Mucosa of descending colon (tissue), 3 donors: ENCODE results near the gene CADPS2. TPM values are rescaled to one million over a fixed set of nuclear protein-coding genes. Genes with fewer than 3 reads are reported as not detected.

Experiments
- ATAC-seq: fragments of 200-7000 bp; cut with Tn5 transposase; one replicate; pipeline ENCODE4 v1.9.1; 2020; ENCODE audit warnings: mild to moderate bottlenecking, moderate library complexity
- DNase-seq, 3 donors: peaks; one replicate each; pipeline ENCODE4 v3.0.0-alpha.2; 2020
- H3K36me3 ChIP-seq: fragments of 200-600 bp; one replicate; pipeline ENCODE4 v1.8.0; 2021; ENCODE audit warnings: low read depth, mild to moderate bottlenecking
- H3K4me1 ChIP-seq: fragments of 200-600 bp; one replicate; pipeline ENCODE4 v1.8.0; 2021; ENCODE audit warnings: low read depth, mild to moderate bottlenecking
- H3K4me3 ChIP-seq: fragments of 200-600 bp; one replicate; pipeline ENCODE4 v1.8.0; 2021; ENCODE audit warnings: mild to moderate bottlenecking
- H3K9me3 ChIP-seq: fragments of 200-600 bp; one replicate; pipeline ENCODE4 v1.8.0; 2021; ENCODE audit warnings: mild to moderate bottlenecking
- CTCF ChIP-seq: fragments of 200-600 bp; IDR thresholded peaks from one replicate; pipeline ENCODE4 v1.8.0; 2022; ENCODE audit warnings: antibody characterized with exemption, mild to moderate bottlenecking
- intact Hi-C, 2 donors: fragments of 100-400 bp; cut with DNase I in 1 of 2; cut with micrococcal nuclease in 1 of 2; formaldehyde crosslinking; loops; one replicate each; pipeline versions ENCODE4 v1.11.0 to v1.11.1; 2022; cut with DNase I, micrococcal nuclease
- total RNA-seq, 3 donors: library from RNA; stranded (reverse); fragmentation: NEBNext Ultra II Directional in 2 of 3; extraction: Animal tissue kit (Norgen Biotek cat#: 25700) in 2 of 3; gene quantifications; one replicate each; pipeline versions ENCODE4 v1.2.1 to v1.2.4, GENCODE V29; 2021 to 2023
- donor health status: DM: no; HTN: no; CAD: no; lungs with moderate emphysema.
- donor health status: DM: no; HTN: no; CAD: no.
- donor health status: DM: no; HTN: yes; CAD: no.

Gene CADPS2
- total RNA-seq, 3 donors from 2014 or later, result 11.3 to 12.7 (median 11.7) TPM

DNA sequence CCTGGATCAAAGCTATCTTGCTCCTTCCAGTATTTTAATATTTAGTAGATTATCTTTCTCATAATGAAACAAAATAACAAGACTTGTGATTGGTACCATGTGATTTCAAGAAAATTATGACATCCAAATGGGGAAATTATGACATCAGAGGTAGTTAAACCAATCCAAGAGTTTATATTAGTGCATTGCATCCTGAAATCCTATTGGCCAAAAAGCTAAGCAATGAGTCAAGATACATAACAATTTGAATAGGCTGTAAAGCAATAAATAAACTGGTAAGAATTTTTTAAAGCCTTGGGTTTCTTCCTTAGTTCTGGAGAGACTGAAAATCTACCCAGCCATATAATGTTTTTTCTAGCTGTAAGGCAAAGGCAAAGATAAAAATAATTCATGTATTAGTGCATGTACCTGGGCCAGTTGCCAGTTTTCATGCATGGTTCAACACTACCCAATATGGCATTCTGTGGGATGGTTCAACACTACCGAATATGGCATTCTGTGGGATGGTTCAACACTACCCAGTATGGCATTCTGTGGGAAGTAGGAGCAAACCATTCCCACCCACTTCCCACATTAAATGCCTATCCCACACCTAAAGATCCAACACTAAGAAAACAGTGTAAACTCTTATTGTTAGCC lies 183.3 kb downstream of the CADPS2 start, which contains the start of gene RNF148:
TSS of gene RNF148 (minus strand) at position 51 of the 639 bp plus-strand sequence. CDS start 172 bp downstream, outside the sequence.
- Histone ChIP-seq H3K36me3 (no peaks in the 10 kb centered on the region), H3K9me3 (no peaks in the 10 kb centered on the region), H3K4me3 (no peak within 1 kb of the TSS), H3K4me1 (no peaks in the 10 kb centered on the region)
- no peak for ATAC-seq
- DNase-seq, result no peak
- TF ChIP-seq CTCF, result no peak
- intact Hi-C loops, result no loop called here

DNA sequence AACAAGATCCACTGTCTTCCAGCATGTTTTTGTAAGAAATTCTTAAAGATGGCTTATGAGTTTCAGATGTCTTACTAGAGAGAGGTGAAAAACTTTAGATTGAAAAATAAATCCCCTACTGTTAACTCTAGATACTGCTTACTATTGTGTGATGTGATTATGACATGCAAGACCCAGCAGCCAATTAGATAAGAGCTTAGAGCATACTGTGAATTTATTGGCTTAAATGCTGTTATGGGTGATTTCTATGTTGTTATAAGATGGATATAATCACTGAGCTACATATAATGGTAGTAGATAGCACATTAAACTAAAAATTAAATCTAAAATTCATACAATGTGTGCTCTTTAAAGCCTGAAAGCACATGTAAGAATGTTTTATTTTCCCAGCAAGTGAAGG lies 187.2 kb downstream of the CADPS2 start, which contains the start of gene RNF133:
TSS of gene RNF133 (minus strand) at position 101 of the 400 bp plus-strand sequence. CDS start 199 bp downstream, outside the sequence.
- TF ChIP-seq CTCF, result no peak
- Histone ChIP-seq H3K9me3 (no peaks in the 10 kb centered on the region), H3K36me3 (no peaks in the 10 kb centered on the region), H3K4me3 (no peak within 1 kb of the TSS), H3K4me1 (no peaks in the 10 kb centered on the region)
- no peak for ATAC-seq
- DNase-seq, result no peak
- intact Hi-C loops, result no loop called here

- H3K4me3 ChIP-seq, result no peak overlapping the region
- no peaks in the 10 kb centered on the region for H3K9me3 ChIP-seq
- no peak for TF ChIP-seq CTCF
- no peak for DNase-seq
- intact Hi-C loops, result no loop called here
- ATAC-seq, result no peak
- no peaks in the 10 kb centered on the region for H3K36me3 ChIP-seq
- H3K4me1 ChIP-seq, result no peaks in the 10 kb centered on the region
Measured at GRCh38 chr7:122695816-122696215, 190.4 kb downstream of the CADPS2 start.

DNA sequence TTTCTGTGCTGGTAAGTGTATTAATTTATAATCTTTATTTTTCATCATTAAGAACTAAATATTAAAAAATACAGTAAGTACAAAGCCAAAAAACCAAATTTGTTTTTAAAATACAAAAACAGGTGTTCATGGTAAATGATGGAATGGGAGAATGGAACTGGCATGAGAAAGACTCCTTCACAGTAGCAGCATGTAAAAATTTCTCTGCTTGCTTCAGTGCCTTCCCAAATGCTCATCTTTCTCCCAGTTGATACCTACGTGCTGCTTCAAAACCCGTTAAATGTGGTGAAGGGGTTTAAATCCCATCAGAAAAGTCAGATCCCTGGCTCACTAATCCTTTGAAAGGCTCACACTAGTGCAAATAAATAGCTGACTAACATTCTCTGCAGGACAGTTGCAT lies 191.6 kb downstream of the CADPS2 start:
- no peak for DNase-seq
- Histone ChIP-seq H3K4me1 (no peaks in the 10 kb centered on the region), H3K4me3 (no peak overlapping the region), H3K36me3 (no peaks in the 10 kb centered on the region), H3K9me3 (no peaks in the 10 kb centered on the region)
- ATAC-seq, result no peak
- no peak for TF ChIP-seq CTCF
- intact Hi-C loops, result no loop called here

DNA sequence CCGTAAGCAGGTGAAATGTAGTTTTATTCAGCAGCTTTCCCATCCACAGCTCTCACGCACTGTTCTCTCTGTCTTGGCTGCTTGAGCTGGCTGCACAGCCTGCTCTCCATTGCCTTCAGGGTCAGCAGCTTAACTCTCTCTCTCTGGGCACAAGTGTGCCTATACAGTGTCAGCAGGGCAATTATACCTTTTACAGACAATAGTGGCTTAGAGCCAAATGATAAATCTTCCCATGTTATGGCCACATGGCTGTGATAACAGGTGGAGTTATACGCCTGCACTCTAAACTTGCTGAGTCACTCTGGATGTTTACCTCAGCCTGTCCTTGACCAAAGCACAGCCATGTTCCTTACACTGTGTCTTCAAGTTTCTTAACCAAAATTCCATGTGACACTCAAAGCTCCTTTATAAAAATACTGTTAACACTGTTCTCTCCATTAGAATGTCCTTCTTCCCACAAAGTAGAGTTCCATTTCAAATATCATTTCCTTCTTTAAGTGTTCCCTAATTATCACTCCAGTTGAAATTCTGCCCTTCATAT lies 193.4 kb downstream of the CADPS2 start:
- Histone ChIP-seq H3K4me1 (no peaks in the 10 kb centered on the region), H3K9me3 (no peaks in the 10 kb centered on the region), H3K36me3 (no peaks in the 10 kb centered on the region), H3K4me3 (no peak overlapping the region)
- no peak for TF ChIP-seq CTCF
- intact Hi-C loops, result no loop called here
- DNase-seq (no peak), ATAC-seq (no peak)
